ENCODE results near the gene RHOBTB3. TPM values are rescaled to one million over a fixed set of nuclear protein-coding genes. Genes with fewer than 3 reads are reported as not detected.

The RHOBTB3 gene
- total RNA-seq, 1 donor from 2014 or later: 102 TPM

DNA sequence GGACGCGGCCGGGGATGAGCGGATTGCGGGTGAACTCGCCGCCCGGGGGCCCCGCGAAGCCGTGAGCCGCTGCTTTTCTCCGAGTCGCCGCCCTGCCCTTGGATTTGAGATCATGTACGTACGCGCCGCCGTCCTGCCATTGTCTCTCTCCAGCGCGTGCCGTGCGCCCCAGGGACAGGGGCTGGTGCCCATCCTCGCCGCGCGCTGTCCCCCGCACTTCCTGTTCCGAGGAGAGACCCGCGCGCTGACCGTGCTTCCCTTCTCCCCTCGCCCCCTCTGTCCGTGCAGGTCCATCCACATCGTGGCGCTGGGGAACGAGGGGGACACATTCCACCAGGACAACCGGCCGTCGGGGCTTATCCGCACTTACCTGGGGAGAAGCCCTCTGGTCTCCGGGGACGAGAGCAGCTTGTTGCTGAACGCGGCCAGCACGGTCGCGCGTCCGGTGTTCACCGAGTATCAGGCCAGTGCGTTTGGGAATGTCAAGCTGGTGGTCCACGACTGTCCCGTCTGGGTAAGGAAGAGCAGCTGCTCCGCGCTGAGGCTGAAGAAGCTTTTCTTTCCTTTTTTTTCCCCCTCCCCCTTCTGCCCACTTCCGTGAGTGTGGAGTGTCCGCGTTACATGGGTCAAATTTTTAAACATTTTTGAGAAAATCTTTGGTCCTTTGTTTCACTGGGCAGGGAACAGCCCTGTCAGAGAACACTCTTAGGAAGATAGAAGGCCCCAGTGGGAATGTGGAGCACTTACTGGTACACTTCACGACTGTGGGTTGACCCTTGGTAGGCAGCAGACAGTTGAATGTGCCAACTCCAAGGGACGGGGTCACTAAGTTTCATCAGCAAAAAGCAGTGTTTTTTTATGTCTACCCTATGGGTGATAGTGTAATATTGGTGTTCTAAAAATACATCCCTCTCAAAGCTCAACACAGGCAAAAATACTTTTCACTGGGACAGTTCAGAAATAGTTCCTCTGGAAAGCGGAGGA, 727 bp downstream of the RHOBTB3 start:
- DNase-seq (ENCODE audit: low spot score): peak; percentile 58

DNA sequence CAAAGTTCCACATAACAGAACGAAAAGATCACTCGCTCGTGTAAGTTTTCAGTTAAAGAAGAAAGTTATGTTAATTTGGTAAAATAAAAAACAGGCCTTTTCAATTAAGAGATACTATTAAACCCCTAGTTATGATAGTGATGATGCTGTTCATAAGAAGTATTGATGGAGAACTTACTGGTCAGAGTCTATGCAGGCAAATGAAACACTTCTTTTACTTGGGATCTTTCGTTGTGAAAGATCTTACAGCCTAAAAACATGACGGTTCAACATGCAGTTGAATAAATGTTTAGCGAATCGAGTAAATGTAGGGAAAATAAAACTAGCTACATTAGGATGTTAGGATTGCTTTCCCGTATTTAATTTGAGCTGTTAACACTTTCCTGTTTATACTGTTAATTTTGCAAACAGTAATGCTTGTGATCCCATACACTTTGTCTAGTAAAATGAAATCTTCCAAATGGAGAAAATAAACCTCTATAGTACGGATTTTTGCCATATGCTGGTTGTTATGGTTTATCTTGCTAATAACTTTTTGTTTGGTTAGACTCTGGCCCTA, 2.0 kb downstream of the RHOBTB3 start:
- no peak for DNase-seq (ENCODE audit: low spot score)

DNA sequence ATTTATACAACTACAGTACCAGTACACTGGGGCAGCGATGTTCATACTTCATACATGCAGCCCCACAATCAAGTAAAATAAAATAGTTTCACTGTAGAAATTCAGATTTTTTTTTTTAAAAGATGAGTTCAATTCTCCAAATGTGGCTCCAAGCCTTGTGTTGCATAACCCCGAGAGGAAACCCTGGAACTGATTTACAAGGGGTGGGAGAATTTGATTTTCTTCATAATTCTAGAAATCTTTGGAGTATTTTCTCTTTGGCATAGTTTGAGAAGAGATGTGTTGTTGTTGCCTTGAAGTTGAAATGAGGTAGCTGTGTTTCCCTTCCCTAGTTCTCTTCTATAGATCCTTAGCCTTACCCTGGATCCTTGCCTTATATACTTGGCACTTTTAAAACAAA, 3.1 kb downstream of the RHOBTB3 start:
- DNase-seq (ENCODE audit: low spot score): no peak

DNA sequence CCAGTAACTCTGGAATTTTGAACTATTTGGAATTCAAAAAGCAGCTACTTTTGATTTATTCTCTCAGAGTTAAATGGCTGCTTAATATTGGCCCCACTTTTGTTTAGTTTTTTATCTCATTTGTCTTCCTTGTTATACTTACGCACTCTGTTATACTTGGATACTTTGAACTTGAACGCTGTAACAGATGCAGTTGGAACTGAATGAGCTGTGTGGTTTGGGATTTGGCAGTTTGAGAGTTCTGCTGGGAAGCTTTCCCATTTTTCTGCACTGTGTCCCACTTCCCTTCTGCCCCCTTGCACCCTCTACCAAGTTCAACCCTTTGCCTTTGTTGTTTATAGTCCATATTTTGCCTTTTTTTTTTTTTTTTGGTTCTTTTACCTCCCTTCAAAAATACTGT, 3.8 kb downstream of the RHOBTB3 start:
- no peak for DNase-seq (ENCODE audit: low spot score)

DNA sequence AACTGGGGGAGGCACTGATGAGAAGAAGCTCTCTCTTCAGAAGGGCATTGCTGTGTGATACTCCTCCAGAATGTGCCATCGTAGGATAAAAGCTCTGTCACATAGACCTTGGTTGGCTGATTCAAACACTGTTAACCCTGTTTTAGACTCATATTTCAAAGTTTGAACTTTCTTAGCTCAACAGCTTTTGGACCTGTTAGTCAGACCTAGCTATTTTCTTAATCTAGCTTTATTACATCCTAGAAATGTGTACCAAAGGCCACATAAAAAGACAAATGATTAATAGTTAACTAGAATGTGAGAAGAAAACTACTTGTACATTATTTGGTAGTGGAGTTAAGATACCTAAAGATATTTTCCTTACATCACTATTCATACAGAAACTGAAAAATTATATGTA, 4.3 kb downstream of the RHOBTB3 start:
- DNase-seq (ENCODE audit: low spot score): no peak

DNA sequence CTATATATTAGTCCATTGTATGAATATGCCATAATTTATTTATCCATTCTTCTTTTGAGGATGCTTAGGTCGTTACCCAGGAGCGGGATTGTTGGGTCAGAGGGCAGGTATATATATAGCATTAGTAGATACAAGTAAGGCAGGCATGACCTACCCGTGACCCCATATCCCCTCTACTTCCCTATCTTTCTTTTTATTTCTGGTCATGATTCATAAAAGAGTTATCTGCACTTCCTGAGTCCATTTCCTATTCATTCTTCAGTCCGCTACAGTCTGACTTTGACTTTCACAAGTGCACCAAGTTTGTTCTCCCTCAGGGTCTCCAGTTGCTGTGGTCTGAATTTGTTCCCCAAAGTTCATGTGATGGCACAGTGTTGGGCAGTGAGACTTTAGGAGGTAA, 6.9 kb downstream of the RHOBTB3 start:
- DNase-seq (ENCODE audit: low spot score): no peak

DNA sequence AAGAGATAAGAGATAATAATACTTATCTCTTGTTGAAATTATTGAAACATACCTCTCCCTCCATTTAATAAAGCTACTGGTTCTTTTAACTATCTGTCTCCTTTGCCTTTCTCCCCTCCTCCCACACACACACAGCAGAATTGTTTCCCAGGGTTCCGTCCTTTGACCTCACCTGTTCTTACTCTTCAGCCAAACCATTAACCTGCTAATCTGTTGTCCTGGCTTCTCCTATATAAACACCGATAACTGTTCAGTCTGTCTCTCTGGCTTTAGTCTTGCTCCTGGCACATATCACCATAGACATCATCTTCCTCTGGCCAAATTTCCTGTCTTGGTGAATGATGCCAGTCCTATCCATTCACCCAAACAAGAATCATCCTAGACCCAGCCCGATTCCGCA, 7.7 kb downstream of the RHOBTB3 start:
- no peak for DNase-seq (ENCODE audit: low spot score)

DNA sequence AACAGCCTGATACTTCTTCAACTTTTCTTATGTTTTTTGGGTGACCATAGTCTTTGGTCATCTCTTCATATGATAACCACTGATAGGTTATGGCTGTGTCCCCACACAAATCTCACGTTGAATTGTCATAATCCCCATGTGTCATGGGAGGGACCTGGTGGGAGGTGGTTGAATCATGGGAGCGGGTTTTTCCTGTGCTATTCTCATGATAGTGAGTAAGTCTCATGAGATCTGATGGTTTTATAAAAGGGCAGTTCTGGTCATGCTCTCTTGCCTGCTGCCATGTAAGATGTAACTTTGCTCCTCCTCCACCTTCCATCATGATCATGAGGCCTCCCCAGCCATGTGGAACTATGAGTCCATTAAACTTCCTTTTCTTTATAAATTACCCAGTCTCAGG, 8.7 kb downstream of the RHOBTB3 start:
- DNase-seq (ENCODE audit: low spot score): no peak

DNA sequence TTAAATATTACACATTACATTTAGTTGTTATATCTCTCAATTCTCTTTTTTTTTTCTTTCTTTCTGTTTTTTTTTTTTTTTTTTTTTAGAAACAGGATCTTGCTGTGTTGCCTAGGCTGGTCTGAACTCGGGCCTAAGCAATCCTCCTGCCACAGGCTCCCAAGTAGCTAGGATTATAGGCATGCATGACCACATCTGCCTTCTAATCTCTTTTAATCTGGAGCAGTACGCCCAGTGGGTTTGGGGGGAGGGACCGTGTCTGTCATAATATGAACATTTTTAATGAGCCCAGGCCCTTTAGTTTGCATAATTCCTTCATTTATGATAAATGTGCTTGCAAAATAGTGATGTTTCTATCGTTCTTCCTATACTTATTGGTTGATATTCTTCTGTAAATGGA, 10.3 kb downstream of the RHOBTB3 start:
- DNase-seq (ENCODE audit: low spot score): no peak

DNA sequence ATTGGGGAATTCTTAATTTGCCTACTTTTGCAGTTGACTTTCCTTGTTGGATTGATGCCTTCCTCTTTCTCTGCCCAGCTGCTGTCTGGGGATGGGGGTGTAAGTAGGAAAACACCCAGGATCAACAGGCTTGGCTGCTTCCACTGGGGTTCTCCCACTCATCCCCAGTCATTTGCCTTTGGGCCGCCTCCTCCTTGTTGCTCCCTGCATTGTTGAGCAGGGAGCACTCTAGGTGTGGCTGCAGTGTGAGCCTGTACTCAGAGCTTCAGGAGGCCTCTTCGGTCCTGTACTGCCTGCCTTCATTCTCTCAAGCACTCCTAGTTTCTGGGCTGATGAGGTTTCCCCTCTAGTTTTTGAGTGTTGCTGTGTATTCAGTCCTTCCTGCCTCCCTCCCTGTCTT, 12.1 kb downstream of the RHOBTB3 start:
- no peak for DNase-seq (ENCODE audit: low spot score)

DNA sequence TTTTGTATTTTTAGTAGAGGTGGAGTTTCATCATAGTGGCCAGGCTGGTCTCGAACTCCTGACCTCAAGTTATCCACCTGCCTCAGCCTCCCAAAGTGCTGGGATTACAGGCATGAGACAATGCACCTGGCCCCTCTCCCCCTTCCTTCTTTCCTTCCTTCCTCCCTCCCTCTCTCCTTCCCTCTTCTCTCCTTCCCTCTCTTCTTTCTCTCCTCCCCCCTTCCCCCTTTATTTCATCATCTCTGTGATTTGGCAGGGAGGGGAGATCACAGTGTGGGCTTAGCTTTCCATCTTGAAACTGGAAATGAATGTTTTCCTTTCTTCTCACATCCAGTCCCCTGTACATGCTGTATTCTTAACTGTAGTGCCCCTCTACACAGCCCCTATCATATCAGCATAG, 12.7 kb downstream of the RHOBTB3 start:
- DNase-seq (ENCODE audit: low spot score): no peak

DNA sequence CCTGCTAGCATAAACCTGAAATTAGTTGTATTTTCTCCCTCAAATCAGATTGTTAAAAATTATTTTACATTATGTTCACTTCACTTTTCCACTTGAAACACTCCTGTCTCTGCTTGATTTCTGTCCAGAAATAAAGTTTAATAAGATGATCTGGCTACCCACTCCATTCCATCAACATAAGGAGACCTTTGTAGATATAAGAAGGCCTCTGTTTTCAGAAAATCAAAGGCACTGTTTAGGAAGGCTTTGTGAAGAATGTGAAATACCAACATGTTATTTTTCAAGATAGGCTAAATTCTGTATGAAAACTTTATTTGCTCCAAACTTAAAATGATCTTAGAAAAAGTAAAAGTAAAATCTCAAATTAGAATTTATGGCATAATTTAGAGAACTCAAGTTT, 15.1 kb downstream of the RHOBTB3 start:
- DNase-seq (ENCODE audit: low spot score): no peak

DNA sequence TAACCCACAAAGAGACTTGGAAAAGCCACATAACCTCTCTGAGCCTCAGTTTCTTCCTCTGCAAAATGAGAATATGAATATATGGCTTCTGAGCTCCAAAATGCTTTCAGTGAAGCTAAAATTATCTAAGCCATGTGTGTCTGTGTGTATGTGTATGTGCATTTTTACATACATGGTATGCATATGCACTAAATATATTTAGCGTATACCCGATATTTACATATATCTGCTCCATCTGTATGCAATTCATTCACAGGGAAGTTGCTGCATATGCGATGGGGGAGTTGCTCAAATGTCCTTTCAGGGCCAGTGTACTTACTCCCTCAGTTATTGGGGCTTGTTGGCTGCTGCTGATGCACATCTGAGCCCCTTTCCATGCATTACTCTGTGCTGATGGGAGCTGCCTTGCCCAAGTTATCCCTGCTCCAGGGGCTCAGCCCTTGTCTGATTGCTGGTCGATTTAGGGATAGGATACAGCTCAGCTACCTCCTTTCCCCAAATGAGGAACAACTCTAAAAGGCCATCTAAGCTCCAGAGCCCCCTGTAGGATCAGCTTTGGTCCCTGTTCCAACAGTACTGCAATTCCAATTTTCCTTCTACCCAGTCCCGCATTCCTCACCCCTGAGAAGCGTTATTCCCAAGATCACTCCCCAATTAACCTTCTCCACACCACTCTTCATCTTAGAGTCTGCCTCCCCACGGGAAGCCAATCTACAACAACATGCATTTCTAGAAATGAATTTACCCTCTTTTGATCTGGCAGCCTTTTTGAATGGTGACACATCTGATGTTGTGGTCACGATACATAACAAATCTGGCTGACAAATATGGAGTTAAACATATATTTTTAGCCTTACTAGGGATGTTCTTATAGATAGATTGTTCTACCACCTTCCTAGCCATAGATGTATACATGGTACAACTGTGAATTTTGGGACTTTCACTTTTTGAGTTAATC, 15.9 kb downstream of the RHOBTB3 start:
- DNase-seq (ENCODE audit: low spot score): no peak

DNA sequence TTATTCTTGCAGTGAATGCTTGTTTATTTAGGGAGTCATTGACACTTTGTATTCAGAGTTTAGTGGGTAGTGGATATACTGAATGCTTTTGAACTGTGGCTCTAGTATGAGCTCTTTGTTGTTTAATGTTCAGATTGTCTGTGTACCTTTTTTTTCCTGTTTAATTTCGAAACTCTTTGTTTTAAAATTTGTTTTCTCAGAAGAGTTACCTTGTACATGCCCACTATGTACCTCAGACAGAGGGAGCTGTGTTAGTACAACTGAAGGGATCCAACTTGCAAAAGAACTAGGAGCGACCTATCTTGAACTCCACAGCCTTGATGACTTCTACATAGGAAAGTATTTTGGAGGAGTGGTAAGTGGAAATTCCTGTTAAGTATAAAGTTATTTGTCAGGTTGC, 17.0 kb downstream of the RHOBTB3 start:
- no peak for DNase-seq (ENCODE audit: low spot score)

DNA sequence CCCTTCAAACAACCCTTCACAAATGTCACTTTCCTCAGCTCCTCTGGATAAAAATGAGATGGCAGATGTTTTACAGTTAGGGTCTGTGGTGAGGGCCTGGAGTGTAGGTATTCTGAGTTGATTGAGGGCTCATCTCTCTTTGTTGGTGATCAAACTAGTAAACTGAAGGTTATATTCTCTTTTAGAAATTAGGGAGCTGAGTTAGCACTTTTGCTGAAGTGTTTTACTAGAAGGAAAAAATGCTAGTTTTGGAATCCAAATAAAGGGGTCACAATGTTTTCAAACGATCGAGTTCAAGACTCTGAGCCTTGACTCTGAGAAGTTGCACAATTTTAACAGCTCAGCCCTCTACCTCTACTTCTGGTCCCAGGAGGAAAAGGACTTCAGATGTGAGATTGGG, 23.4 kb downstream of the RHOBTB3 start:
- DNase-seq (ENCODE audit: low spot score): no peak

DNA sequence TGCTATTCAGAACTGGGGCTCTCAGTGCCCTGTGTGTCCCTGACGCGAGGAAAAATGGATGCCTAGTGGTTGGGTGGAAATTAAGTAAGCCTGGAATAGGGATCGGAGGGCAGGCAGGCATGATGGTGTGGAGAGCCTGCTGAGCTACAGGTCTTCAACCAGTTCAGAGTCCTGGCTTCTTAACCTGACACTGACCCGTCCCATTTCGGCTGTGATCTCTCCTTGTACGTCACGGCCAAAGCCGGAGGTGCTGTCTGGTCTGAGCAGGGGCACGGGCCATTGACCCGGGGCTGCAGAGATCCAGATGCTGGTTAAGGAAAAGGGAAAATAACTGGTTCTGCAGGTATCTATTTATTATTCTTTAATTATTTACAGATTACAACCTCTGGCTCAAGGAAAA, 27.9 kb downstream of the RHOBTB3 start:
- no peak for DNase-seq (ENCODE audit: low spot score)

DNA sequence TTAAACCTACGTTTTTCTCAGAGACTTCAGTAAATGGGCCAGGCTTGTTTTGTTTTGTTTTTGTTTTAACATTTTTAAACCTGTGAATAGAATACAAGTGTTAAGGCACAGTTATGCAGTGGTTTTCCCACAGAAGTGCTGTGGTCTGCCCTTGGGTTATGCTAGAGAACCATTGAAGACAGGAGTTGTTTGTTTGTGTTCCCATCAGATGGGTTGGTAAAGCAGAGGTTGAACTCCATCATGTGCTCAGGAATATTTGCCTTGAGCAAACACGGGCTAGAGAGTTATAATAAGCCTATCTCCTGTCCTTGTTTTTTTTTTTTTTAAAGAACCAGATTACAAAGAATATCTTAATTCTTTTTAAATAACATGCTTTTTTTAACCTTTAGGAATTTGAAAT, 28.5 kb downstream of the RHOBTB3 start:
- no peak for DNase-seq (ENCODE audit: low spot score)

DNA sequence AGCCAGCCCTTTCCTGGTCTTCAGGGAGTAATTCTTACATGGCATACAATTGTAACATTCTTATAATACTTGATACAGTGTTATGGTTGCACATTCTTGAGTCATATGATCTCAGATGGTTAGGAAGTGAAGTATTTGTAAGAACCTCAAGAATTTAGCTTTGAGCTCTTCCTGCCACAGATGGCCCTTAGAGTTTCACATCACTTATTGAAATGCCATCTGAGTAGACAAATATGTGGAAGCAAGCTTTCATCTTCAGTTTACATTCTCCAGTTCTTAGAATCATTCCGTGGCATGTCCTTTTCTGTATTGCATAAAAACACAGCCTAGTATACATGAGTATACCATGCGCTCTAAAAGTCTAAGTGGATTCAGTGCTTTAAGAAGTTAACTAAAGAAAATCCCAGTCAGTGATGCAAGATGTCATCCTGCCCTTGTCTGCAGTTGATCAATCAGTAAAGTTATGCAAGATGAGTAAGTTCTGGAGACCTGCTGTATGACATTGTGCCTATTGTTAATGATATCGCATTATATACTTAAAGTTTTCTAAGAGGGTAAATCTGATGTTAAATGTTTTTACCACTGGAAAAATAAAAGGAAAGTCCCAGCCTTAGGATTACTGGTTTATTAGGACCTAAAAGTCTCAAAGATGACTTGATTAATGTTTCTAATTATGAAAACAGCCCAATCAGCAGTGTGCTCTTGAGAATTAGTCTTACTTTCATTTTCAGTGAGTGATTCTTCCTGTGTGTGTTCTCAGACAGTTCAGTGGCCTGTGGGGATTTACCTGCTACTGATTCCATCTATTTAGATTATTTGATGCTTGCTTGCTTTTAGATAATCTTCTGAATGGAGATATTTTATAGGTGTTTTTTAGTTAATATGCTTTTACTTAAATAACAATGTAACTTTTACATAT, 29.4 kb downstream of the RHOBTB3 start:
- DNase-seq (ENCODE audit: low spot score): no peak

DNA sequence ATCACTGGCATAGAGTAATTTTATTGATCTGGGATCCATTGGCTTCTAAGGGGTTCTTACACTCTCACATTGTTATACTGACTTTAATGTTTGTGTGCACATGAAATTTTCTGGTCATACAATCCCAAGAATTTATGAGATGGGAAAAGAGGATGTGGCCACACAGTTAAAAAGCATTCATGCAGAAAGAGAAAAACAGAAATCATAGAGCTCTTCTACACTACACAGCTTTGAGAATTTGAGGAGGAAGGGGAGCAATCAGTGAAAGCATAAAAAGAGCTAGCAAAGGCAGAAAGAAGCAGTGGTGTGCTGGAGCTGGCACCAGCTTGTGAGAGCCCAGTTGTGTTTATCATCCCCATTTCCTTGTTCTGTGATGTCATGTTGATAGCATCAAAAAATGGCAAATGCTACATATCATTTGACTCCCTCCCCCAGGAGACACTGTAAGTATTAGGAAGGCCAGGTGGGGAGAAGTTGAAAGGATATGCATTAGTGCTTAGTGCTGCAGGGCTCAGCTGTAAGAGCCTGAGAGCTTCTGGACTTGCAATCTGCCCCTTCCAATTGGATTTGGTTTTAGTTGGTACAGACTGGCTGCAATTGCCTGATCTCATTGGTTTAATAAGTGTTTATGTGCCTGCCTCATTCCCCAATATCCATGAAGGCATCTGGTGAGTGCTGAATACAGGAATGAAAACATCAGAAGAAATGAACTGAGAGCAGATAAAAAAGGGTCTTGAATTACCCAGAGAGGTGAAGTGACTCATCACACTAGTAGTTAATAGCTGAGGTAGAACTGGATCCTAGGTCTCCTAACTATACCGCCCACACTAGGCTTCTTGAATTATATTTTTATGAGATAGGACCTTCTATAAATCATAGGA, 30.9 kb downstream of the RHOBTB3 start:
- no peak for DNase-seq (ENCODE audit: low spot score)

DNA sequence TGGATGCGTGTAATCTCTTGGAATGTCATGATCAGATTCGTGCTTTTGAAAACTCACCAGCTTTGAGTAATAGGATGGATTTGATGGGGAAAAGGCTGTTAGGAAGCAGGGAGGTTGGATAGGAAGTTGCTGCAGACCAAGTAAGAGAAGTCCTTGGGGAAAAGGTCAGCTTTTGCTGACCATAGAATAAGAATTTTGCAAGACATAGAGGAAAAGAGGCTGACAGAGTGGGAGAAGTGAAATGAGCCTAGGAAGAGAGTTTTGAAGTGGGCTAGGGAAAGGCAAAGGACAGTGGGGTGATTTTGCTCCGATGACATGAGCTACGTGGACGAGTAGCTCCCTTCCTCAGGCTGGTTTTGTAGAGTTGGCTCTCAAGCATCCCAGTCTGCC, 31.5 kb downstream of the RHOBTB3 start:
- no peak for DNase-seq (ENCODE audit: low spot score)
